K562 (cell line): ENCODE measurements around the gene HBP1. TPM values are rescaled to one million over a fixed set of nuclear protein-coding genes. Genes with fewer than 3 reads are reported as not detected.

Experiments used
- CAMTA2 ChIP-seq: fragments of 250-450 bp; sonication (Bioruptor Pico); conservative IDR thresholded peaks from 2 replicates; pipeline ENCODE4 v1.5.1; 2022
- DMBX1 ChIP-seq: fragments of 250-450 bp; sonication (Bioruptor Pico); IDR thresholded peaks from 2 replicates; pipeline ENCODE4 v1.8.0; 2022; ENCODE audit warnings: inconsistent platforms, mild to moderate bottlenecking, moderate library complexity, borderline replicate concordance
- FOXA3 ChIP-seq, 2 experiments: fragments of 450-650 bp in 1 of 2; sonication (generic) in 1 of 2; formaldehyde crosslinking; IDR thresholded peaks in 1 of 2; conservative IDR thresholded peaks in 1 of 2; 2 replicates each; pipeline versions ENCODE4 v1.4.0 to v1.8.0; 2020 to 2022; ENCODE audit warnings: mild to moderate bottlenecking in 2 of 2, missing genetic modification reagents in 1 of 2
- FOXP4 ChIP-seq: sonication (generic); formaldehyde crosslinking; IDR thresholded peaks from 2 replicates; pipeline ENCODE4 v1.8.0; 2022; ENCODE audit warnings: mild to moderate bottlenecking, missing genetic modification reagents, borderline replicate concordance
- HBP1 ChIP-seq: fragments of 450-650 bp; formaldehyde crosslinking; IDR thresholded peaks from 2 replicates; pipeline ENCODE4 v1.4.0; 2022; ENCODE audit warnings: missing genetic modification characterization
- HNRNPH1 ChIP-seq: fragments of 200-400 bp; formaldehyde crosslinking; optimal IDR thresholded peaks from 2 replicates; pipeline ENCODE3; 2017; ENCODE audit warnings: low read depth, mild to moderate bottlenecking, low read length, moderate library complexity
- PCBP2 ChIP-seq: fragments of 200-400 bp; formaldehyde crosslinking; IDR thresholded peaks from 2 replicates; pipeline ENCODE4 v1.6.1; 2018; ENCODE audit warnings: low read length, low read depth, mild to moderate bottlenecking, moderate library complexity; ENCODE audit not compliant: poor library complexity, severe bottlenecking
- RBFOX2 ChIP-seq: fragments of 200-400 bp; formaldehyde crosslinking; IDR thresholded peaks from 2 replicates; pipeline ENCODE4 v1.6.1; 2017; ENCODE audit warnings: low read depth, mild to moderate bottlenecking, low read length, moderate library complexity
- SNAPC5 ChIP-seq: fragments of 250-450 bp; sonication (Bioruptor Pico); IDR thresholded peaks from 2 replicates; pipeline ENCODE4 v1.8.0; 2021; ENCODE audit warnings: moderate library complexity, mild to moderate bottlenecking, inconsistent platforms
- SUPT5H ChIP-seq: fragments of 450-650 bp; IDR thresholded peaks from 2 replicates; pipeline ENCODE4 v1.6.1; 2016
- UBTF ChIP-seq, 2 experiments: IDR thresholded peaks; 2 replicates each; pipeline ENCODE4 v1.6.1; 2012; ENCODE audit warnings: improper control_type of control experiment in 2 of 2, low read depth in 2 of 2, low read length in 2 of 2, borderline replicate concordance in 1 of 2
- XRCC5 ChIP-seq: fragments of 200-400 bp; formaldehyde crosslinking; IDR thresholded peaks from 2 replicates; pipeline ENCODE4 v1.6.1; 2017; ENCODE audit warnings: low read depth, mild to moderate bottlenecking, low read length
- ZEB2 ChIP-seq: fragments of 450-650 bp; IDR thresholded peaks from 2 replicates; pipeline ENCODE4 v1.6.1; 2016
- ZNF133 ChIP-seq: fragments of 250-450 bp; sonication (Bioruptor Pico); IDR thresholded peaks from 2 replicates; pipeline ENCODE4 v1.4.0; 2020; ENCODE audit warnings: mild to moderate bottlenecking
- ZNF277 ChIP-seq: fragments of 250-450 bp; sonication (Bioruptor Pico); IDR thresholded peaks from 2 replicates; pipeline ENCODE4 v1.8.0; 2022; ENCODE audit warnings: inconsistent platforms, mild to moderate bottlenecking, moderate library complexity, borderline replicate concordance
- ZNF384 ChIP-seq: IDR thresholded peaks from 2 replicates; pipeline ENCODE4 v1.6.1; 2012; ENCODE audit warnings: low read depth, low read length, improper control_type of control experiment
- ZNF444 ChIP-seq: fragments of 250-450 bp; sonication (Bioruptor Pico); IDR thresholded peaks from 2 replicates; pipeline ENCODE4 v1.4.0; 2020; ENCODE audit warnings: mild to moderate bottlenecking, moderate library complexity
- ZNF57 ChIP-seq: fragments of 450-650 bp; formaldehyde crosslinking; IDR thresholded peaks from 2 replicates; pipeline ENCODE4 v1.4.0; 2020; ENCODE audit warnings: mild to moderate bottlenecking, moderate library complexity
- ZNF79 ChIP-seq: fragments of 250-450 bp; sonication (Bioruptor Pico); IDR thresholded peaks from 2 replicates; pipeline ENCODE4 v1.4.0; 2020; ENCODE audit warnings: low read depth, mild to moderate bottlenecking, moderate library complexity
- polyA plus RNA-seq, 8 experiments: library from polyadenylated mRNA; depleted of rRNA in 4 of 8; stranded (reverse) in 5 of 8; unstranded in 3 of 8; fragments of >200 nt; fragmentation: Nextera tagmentation in 2 of 8; fragmentation: Illumina TruSeq in 1 of 8; extraction: Ambion mirVana in 2 of 8; extraction: Trizol in 1 of 8; gene quantifications; 2 replicates each; pipeline versions ENCODE4 v1.2.1 to v1.2.3, GENCODE V29; 2011 to 2014; ENCODE audit warnings: inconsistent platforms in 1 of 8, missing spikeins in 1 of 8
- total RNA-seq, 7 experiments: library from RNA; depleted of rRNA in 6 of 7; stranded (reverse); fragments of >200 nt in 6 of 7; fragmentation: Illumina TruSeq in 2 of 7; extraction: Trizol in 2 of 7; gene quantifications; 2 replicates each; pipeline versions ENCODE4 v1.2.1 to v1.2.3, GENCODE V29; 2011 to 2021; ENCODE audit warnings: low replicate concordance in 1 of 7

HBP1 gene
- total and polyA plus RNA-seq, 9 of the 15 experiments (the other 6 are each of a cell fraction or from before 2014, with no cell fraction given) = 18.7 to 59.9 (median 27.0) TPM

GRCh38 chr7:107168233-107169119, at the start of gene HBP1 (continued):
- 0 out of 2 replicates have a peak, but pooled peaks have one; percentile 49 for TF ChIP-seq ZNF57 (CRISPR knock-in tag)
- 0 out of 2 replicates have a peak, but pooled peaks have one; percentile 60 for TF ChIP-seq ZNF133 (CRISPR knock-in tag)
- no peak for TF ChIP-seq ZNF444 (CRISPR knock-in tag)
- TF ChIP-seq RBFOX2 = peak; percentile 58
- no peak for TF ChIP-seq SNAPC5 (CRISPR knock-in tag)
- TF ChIP-seq DMBX1 (CRISPR knock-in tag) = no peak
- no peak for TF ChIP-seq CAMTA2 (CRISPR knock-in tag)
- no peak for TF ChIP-seq ZNF277 (CRISPR knock-in tag)
- peak; percentile 80 for TF ChIP-seq SUPT5H
- TF ChIP-seq HBP1 = peak; percentile 95; the same call in 1 of the 2 replicates
- TF ChIP-seq ZNF79 = no peak
- TF ChIP-seq ZEB2 = peak; percentile 39; the same call in 1 of the 2 replicates
- TF ChIP-seq XRCC5 = 0 out of 2 replicates have a peak, but pooled peaks have one; percentile 35
- TF ChIP-seq HNRNPH1 = no peak
- TF ChIP-seq UBTF (IDR thresholded peaks at IDR 0.05; ENCODE audit: borderline replicate concordance in 1 of 2, low read depth in 2 of 2, low read length in 2 of 2) = peak; percentile 90 to 92; a peak in 3 of 4 replicates
- TF ChIP-seq PCBP2 = no peak
- TF ChIP-seq ZNF384 = peak; percentile 21; the same call in 1 of the 2 replicates
- peak; percentile 98 for TF ChIP-seq FOXP4 (CRISPR knock-in tag)
- TF ChIP-seq FOXA3 (CRISPR knock-in tag; conservative IDR thresholded peaks at IDR 0.05 in 1 of 2, IDR thresholded peaks at IDR 0.05 in 1 of 2) = peak; percentile 94 to 99
